Kidney epithelial cell (primary cell): ENCODE data around the gene FRS3. TPM values are rescaled to one million over a fixed set of nuclear protein-coding genes. Genes with fewer than 3 reads are reported as not detected.
"Not testable (repeated sequence)": the region's sequence is repeated elsewhere in the genome, so short reads cannot be mapped to it uniquely, and the experiment has no call there.

ENCODE experiments used
- DNase-seq: peaks from one replicate; pipeline ENCODE4 v3.0.0-alpha.2; 2010; ENCODE audit warnings: low read depth
- H3K27me3 ChIP-seq: 2 replicates; pipeline ENCODE4 v1.6.0; 2011; ENCODE audit warnings: low read length; ENCODE audit not compliant: control insufficient read depth, insufficient read depth
- H3K36me3 ChIP-seq: 2 replicates; pipeline ENCODE4 v1.5.1; 2011; ENCODE audit warnings: low read length; ENCODE audit not compliant: control insufficient read depth, insufficient read depth
- H3K4me3 ChIP-seq: 2 replicates; pipeline ENCODE4 v1.5.1; 2011; ENCODE audit warnings: low read depth, mild to moderate bottlenecking, control low read depth, low read length
- total RNA-seq: library from RNA; depleted of rRNA; stranded (reverse); fragments of >200 nt; gene quantifications from 2 replicates; pipeline ENCODE4 v1.2.3, GENCODE V29; 2015
- TF ChIP-seq, protein P1 (sequence below): IDR thresholded peaks from 2 replicates; pipeline ENCODE4 v1.5.1; 2011; ENCODE audit warnings: mild to moderate bottlenecking, moderate library complexity, low read length, control low read depth, inconsistent platforms; ENCODE audit not compliant: insufficient read depth, poor library complexity, severe bottlenecking

The FRS3 gene
- total RNA-seq, 1 donor from 2014 or later, result 2.1 TPM

- no peak for DNase-seq
- Histone ChIP-seq H3K36me3 (no peaks in the 10 kb centered on the region), H3K4me3 (no peak overlapping the region), H3K27me3 (no peaks in the 10 kb centered on the region)
- TF ChIP-seq, protein P1, sequence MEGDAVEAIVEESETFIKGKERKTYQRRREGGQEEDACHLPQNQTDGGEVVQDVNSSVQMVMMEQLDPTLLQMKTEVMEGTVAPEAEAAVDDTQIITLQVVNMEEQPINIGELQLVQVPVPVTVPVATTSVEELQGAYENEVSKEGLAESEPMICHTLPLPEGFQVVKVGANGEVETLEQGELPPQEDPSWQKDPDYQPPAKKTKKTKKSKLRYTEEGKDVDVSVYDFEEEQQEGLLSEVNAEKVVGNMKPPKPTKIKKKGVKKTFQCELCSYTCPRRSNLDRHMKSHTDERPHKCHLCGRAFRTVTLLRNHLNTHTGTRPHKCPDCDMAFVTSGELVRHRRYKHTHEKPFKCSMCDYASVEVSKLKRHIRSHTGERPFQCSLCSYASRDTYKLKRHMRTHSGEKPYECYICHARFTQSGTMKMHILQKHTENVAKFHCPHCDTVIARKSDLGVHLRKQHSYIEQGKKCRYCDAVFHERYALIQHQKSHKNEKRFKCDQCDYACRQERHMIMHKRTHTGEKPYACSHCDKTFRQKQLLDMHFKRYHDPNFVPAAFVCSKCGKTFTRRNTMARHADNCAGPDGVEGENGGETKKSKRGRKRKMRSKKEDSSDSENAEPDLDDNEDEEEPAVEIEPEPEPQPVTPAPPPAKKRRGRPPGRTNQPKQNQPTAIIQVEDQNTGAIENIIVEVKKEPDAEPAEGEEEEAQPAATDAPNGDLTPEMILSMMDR, result no peak
Measured at GRCh38 chr6:41768545-41769308, 11.0 kb downstream of the FRS3 start.

DNA sequence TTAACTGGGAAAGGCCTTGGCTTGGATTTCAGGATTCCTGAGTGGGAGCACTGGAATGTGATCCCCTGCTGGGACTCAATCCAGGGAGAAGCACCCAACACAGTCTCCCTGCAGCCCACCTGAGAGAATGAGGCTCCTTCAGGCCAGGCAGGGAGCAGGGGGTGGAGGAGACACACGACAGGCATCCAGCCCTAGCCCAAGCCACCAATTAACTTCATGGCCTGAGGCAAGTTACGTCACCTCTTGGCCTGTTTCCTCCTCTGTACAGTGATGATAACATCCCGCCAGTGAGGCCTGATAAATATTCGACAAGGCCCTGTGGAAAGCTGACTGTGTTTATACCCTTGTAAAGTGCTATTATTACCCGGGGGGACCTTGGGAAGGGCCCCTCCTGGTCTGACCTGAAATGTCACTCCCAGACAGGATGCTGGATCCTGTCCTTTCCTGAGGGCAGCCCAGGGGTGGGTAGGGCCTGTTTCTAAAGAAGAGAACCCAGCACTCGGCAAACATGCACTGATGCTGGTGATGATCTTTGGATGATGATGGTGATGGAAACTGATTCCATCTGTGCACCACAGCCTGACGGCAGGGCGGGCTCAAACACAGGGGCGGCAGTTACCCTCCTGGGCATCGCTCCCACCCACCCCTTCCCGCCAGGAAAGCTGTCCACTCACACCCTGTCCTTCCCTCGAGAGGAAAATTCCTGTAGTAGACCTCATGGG is 12.4 kb downstream of the FRS3 start:
- Histone ChIP-seq H3K27me3 (no peaks in the 10 kb centered on the region), H3K4me3 (no peak overlapping the region), H3K36me3 (no peaks in the 10 kb centered on the region)
- no peak for DNase-seq
- TF ChIP-seq, protein P1, result no peak

- not testable (repeated sequence) for H3K4me3 ChIP-seq, H3K36me3 ChIP-seq, H3K27me3 ChIP-seq, DNase-seq
Measured at GRCh38 chr6:41766043-41766664, 13.5 kb downstream of the FRS3 start.

DNA sequence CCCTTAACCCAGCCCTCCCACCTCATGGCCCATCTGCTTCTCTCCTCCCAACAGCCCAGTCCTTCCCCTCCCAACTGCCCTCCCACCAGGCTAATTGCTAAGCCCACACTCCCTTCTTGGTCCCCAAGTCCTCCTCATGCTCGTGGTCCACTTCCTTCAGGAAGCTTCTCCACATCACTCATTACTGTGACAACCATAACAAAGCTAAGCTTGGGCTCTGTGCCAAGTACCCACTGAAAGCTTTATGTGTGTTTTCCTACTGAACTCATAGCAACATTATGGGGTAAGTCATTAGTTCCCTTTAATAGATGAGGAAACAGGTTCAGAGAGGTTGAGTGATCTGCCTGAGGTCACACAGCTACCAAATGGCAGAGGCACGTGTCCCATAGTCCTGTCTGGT is 16.2 kb downstream of the FRS3 start:
- no peak for DNase-seq
- no peak overlapping the region for H3K4me3 ChIP-seq

DNA sequence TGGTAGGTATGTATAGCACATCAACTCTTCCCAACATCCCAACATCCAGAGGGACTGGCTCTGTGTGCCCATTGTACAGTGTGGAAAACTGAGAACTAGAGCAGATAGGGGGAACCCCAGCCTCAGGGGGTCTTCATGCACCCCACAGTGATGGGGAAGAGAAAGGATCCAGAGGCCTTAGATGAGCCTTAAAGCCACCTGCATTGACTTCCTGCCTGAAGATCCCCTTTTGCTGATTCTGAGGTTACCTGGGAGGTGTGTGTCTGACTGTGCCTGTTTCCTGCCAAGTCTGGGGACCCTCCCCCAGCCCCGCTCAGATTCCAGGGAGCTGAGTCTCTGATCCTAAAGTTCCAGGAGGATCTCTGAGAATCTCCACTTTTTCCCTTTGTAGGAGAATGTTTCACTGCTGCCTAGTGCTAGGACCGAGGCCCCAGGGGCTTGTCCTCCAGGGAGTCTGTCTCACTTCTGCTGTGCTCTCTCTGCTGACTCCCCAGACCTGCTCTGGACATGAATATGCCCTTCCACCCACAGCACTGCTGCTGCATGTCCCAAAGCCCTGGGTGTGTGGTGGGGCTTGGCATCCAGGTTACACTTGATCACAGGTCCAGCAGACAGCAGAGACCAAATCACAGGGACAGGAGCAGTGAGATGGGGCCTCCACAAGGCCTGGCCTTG is 19.7 kb downstream of the FRS3 start:
- no peak for DNase-seq
- TF ChIP-seq, protein P1, result no peak
- Histone ChIP-seq H3K27me3 (peaks cover 5% of the 10 kb centered on the region), H3K36me3 (no peaks in the 10 kb centered on the region), H3K4me3 (no peak overlapping the region)

More for the DNA sequence above, 16.2 kb downstream of the FRS3 start:
- TF ChIP-seq, protein P1, result no peak
- Histone ChIP-seq H3K27me3 (no peaks in the 10 kb centered on the region), H3K36me3 (no peaks in the 10 kb centered on the region)
